Measurements from ENCODE around the gene RCC1. TPM values are rescaled to one million over a fixed set of nuclear protein-coding genes. Genes with fewer than 3 reads are reported as not detected.

Gene RCC1
- total RNA-seq, result 10 to 100 TPM in 1 of 2 donors, 1 to 10 TPM in 1; 6.2 to 10.1 TPM

GRCh38 chr1:28505406-28506187 is at the start of gene RCC1:
TSS of gene RCC1 (plus strand) at chr1:28506043. CDS start at chr1:28529867, 23,824 bp downstream.
- DNase-seq (ENCODE audit: low spot score) (peak; percentile 89), ATAC-seq (ENCODE audit: insufficient number of reproducible peaks, low FRiP score, low read depth) (peak; percentile 95)
- Histone ChIP-seq H3K4me1 (ENCODE audit: control insufficient read depth in 1 of 2, low read depth in 2 of 2) (peaks cover 25 to 42% of the 10 kb centered on the region in 2 donors), H3K27me3 (replicated peaks; ENCODE audit: insufficient read depth) (no peaks in the 10 kb centered on the region), H3K4me3 (peak within 1 kb of the TSS; percentile 98), H3K9me3 (no peaks in the 10 kb centered on the region), H3K27ac (peak within 1 kb of the TSS; percentile 76 to 89), H3K36me3 (peaks cover 19% of the 10 kb centered on the region)
- TF ChIP-seq CTCF (IDR thresholded peaks at IDR 0.05), result no peak

- DNase-seq (ENCODE audit: low spot score), result no peak
- H3K9me3 ChIP-seq, result no peaks in the 10 kb centered on the region
- no peak for TF ChIP-seq CTCF (IDR thresholded peaks at IDR 0.05)
- H3K4me3 ChIP-seq, result no peak overlapping the region
- no peaks in the 10 kb centered on the region for H3K36me3 ChIP-seq
- peak overlapping the region in 1 of 2 donors; percentile 17 for H3K27ac ChIP-seq
- H3K27me3 ChIP-seq (replicated peaks; ENCODE audit: insufficient read depth), result no peaks in the 10 kb centered on the region
- ATAC-seq (ENCODE audit: insufficient number of reproducible peaks, low FRiP score, low read depth), result no peak
- H3K4me1 ChIP-seq (ENCODE audit: control insufficient read depth in 1 of 2, low read depth in 2 of 2), result peaks cover 15 to 18% of the 10 kb centered on the region in 2 donors
Observed at GRCh38 chr1:28456078-28456477, 49.8 kb upstream of the RCC1 start.

GRCh38 chr1:28457678-28458077 is 48.2 kb upstream of the RCC1 start:
- Histone ChIP-seq H3K4me1 (ENCODE audit: control insufficient read depth in 1 of 2, low read depth in 2 of 2) (peaks cover 15 to 18% of the 10 kb centered on the region in 2 donors), H3K27me3 (replicated peaks; ENCODE audit: insufficient read depth) (no peaks in the 10 kb centered on the region), H3K36me3 (no peaks in the 10 kb centered on the region), H3K4me3 (no peak overlapping the region), H3K9me3 (no peaks in the 10 kb centered on the region), H3K27ac (no peak overlapping the region)
- DNase-seq (ENCODE audit: low spot score), result no peak
- no peak for TF ChIP-seq CTCF (IDR thresholded peaks at IDR 0.05)
- ATAC-seq (ENCODE audit: insufficient number of reproducible peaks, low FRiP score, low read depth), result no peak

GRCh38 chr1:28458237-28459228 is 47.3 kb upstream of the RCC1 start:
- Histone ChIP-seq H3K4me1 (ENCODE audit: control insufficient read depth in 1 of 2, low read depth in 2 of 2) (peaks cover 15 to 18% of the 10 kb centered on the region in 2 donors), H3K9me3 (no peaks in the 10 kb centered on the region), H3K27me3 (replicated peaks; ENCODE audit: insufficient read depth) (no peaks in the 10 kb centered on the region), H3K27ac (no peak overlapping the region), H3K4me3 (no peak overlapping the region), H3K36me3 (peaks cover 2% of the 10 kb centered on the region)
- DNase-seq (ENCODE audit: low spot score) (no peak), ATAC-seq (ENCODE audit: insufficient number of reproducible peaks, low FRiP score, low read depth) (no peak)
- no peak for TF ChIP-seq CTCF (IDR thresholded peaks at IDR 0.05)
